Mesenchymal stem cell (in vitro differentiated cells and primary cell): ENCODE measurements around the gene ZDHHC13.

Experiments used
- DNase-seq: peaks from one replicate; pipeline ENCODE4 v3.0.0-alpha.2; 2013
- H2AFZ ChIP-seq: one replicate; pipeline ENCODE4 v1.6.1; 2013; ENCODE audit warnings: low read depth, mild to moderate bottlenecking, control low read depth, inconsistent platforms, low read length, moderate library complexity
- H2AK5ac ChIP-seq: 2 replicates; pipeline ENCODE4 v1.6.1; 2013; ENCODE audit warnings: low read length, moderate library complexity, mild to moderate bottlenecking, inconsistent platforms; ENCODE audit not compliant: severe bottlenecking
- H2BK120ac ChIP-seq: one replicate; pipeline ENCODE4 v1.6.1; 2013; ENCODE audit warnings: low read depth, mild to moderate bottlenecking, inconsistent platforms, low read length, moderate library complexity
- H2BK12ac ChIP-seq, 2 experiments: one replicate each; pipeline ENCODE4 v1.6.1; 2013; ENCODE audit warnings: inconsistent platforms in 2 of 2, low read length in 2 of 2, mild to moderate bottlenecking in 2 of 2, moderate library complexity in 2 of 2, control low read depth in 1 of 2
- H2BK15ac ChIP-seq: one replicate; pipeline ENCODE4 v1.6.1; 2013; ENCODE audit warnings: mild to moderate bottlenecking, low read depth, inconsistent platforms; ENCODE audit not compliant: poor library complexity, severe bottlenecking
- H2BK5ac ChIP-seq: 2 replicates; pipeline ENCODE4 v1.6.1; 2013; ENCODE audit warnings: low read depth, mild to moderate bottlenecking, low read length, control low read depth, inconsistent platforms; ENCODE audit not compliant: poor library complexity, severe bottlenecking
- H3K14ac ChIP-seq, 2 experiments: one replicate each; pipeline ENCODE4 v1.6.1; 2013; ENCODE audit warnings: inconsistent platforms in 2 of 2, low read length in 2 of 2, control low read depth in 1 of 2, mild to moderate bottlenecking in 1 of 2, moderate library complexity in 1 of 2
- H3K18ac ChIP-seq, 2 experiments: one replicate each; pipeline ENCODE4 v1.6.1; 2013; ENCODE audit warnings: inconsistent platforms in 2 of 2, low read length in 2 of 2, control low read depth in 1 of 2, low read depth in 1 of 2, mild to moderate bottlenecking in 1 of 2
- H3K23ac ChIP-seq, 2 experiments: one replicate each; pipeline ENCODE4 v1.6.1; 2013; ENCODE audit warnings: inconsistent platforms in 2 of 2, low read length in 2 of 2, mild to moderate bottlenecking in 2 of 2, moderate library complexity in 2 of 2, control low read depth in 1 of 2
- H3K27ac ChIP-seq: 2 replicates; pipeline ENCODE4 v1.5.1; 2013; ENCODE audit warnings: mild to moderate bottlenecking, moderate library complexity, low read length, control low read depth, inconsistent platforms; ENCODE audit not compliant: poor library complexity, severe bottlenecking
- H3K27me3 ChIP-seq, 2 experiments: 2 replicates each; pipeline versions ENCODE4 v1.6.1 to v1.7.0; 2013; ENCODE audit warnings: low read length in 2 of 2, mild to moderate bottlenecking in 2 of 2, moderate library complexity in 2 of 2, control low read depth in 1 of 2, inconsistent platforms in 1 of 2; ENCODE audit not compliant: control insufficient read depth in 1 of 2, insufficient read depth in 1 of 2
- H3K36me3 ChIP-seq, 2 experiments: 2 replicates each; pipeline versions ENCODE4 v1.6.1 to v1.7.0; 2013; ENCODE audit warnings: low read length in 2 of 2, control low read depth in 1 of 2, inconsistent platforms in 1 of 2, low read depth in 1 of 2, mild to moderate bottlenecking in 1 of 2; ENCODE audit not compliant: insufficient read depth in 2 of 2, control insufficient read depth in 1 of 2
- H3K4ac ChIP-seq, 2 experiments: one replicate each; pipeline ENCODE4 v1.6.1; 2013; ENCODE audit warnings: inconsistent platforms in 2 of 2, low read length in 2 of 2, mild to moderate bottlenecking in 2 of 2, moderate library complexity in 2 of 2, control low read depth in 1 of 2, low read depth in 1 of 2
- H3K4me1 ChIP-seq: 2 replicates; pipeline ENCODE4 v1.6.1; 2013; ENCODE audit warnings: low read depth, low read length, control low read depth; ENCODE audit not compliant: control insufficient read depth, insufficient read depth
- H3K4me2 ChIP-seq: 2 replicates; pipeline ENCODE4 v1.6.1; 2013; ENCODE audit warnings: low read length, mild to moderate bottlenecking, inconsistent platforms; ENCODE audit not compliant: poor library complexity, severe bottlenecking
- H3K4me3 ChIP-seq, 2 experiments: 2 replicates each; pipeline versions ENCODE4 v1.5.1 to v1.7.0; 2013; ENCODE audit warnings: low read length in 2 of 2, mild to moderate bottlenecking in 2 of 2, control low read depth in 1 of 2, low read depth in 1 of 2; ENCODE audit not compliant: insufficient read depth in 1 of 2
- H3K79me1 ChIP-seq: replicated peaks from 2 replicates; pipeline ENCODE4 v1.6.1; 2013; ENCODE audit warnings: mild to moderate bottlenecking, control low read depth, low read length, inconsistent platforms; ENCODE audit not compliant: poor library complexity, severe bottlenecking
- H3K9ac ChIP-seq: 2 replicates; pipeline ENCODE4 v1.7.0; 2013; ENCODE audit warnings: mild to moderate bottlenecking, low read length, moderate library complexity
- H3K9me3 ChIP-seq: 2 replicates; pipeline ENCODE4 v1.7.0; 2013; ENCODE audit warnings: mild to moderate bottlenecking, low read length; ENCODE audit not compliant: control insufficient read depth
- H4K8ac ChIP-seq: one replicate; pipeline ENCODE4 v1.6.1; 2013; ENCODE audit warnings: inconsistent platforms, mild to moderate bottlenecking, low read length, moderate library complexity
- H4K91ac ChIP-seq: one replicate; pipeline ENCODE4 v1.6.1; 2013; ENCODE audit warnings: mild to moderate bottlenecking, low read length, inconsistent platforms
- WGBS: methylation state at CpG from one replicate; pipeline ENCODE4 v1.1.7; 2013; ENCODE audit warnings: mixed read lengths; 5-methylcytosine and 5-hydroxymethylcytosine counted together

ZDHHC13 gene

GRCh38 chr11:19079643-19080440, 37.1 kb upstream of the ZDHHC13 start:
- 24% methylated on average over 6 of the region's 6 CpGs for WGBS

GRCh38 chr11:19080579-19080993, 36.4 kb upstream of the ZDHHC13 start:
- peak; percentile 85 for DNase-seq
- no peaks in the 10 kb centered on the region for H3K79me1 ChIP-seq
- no peak overlapping the region for H3K14ac ChIP-seq
- H2BK15ac ChIP-seq: no peak overlapping the region
- H3K4ac ChIP-seq: no peak overlapping the region
- no peak overlapping the region for H4K8ac ChIP-seq
- no peak overlapping the region for H3K4me2 ChIP-seq
- no peak overlapping the region for H3K27ac ChIP-seq
- H3K9me3 ChIP-seq: no peaks in the 10 kb centered on the region
- peak overlapping the region in 1 of 2 experiments; percentile 42 for H3K18ac ChIP-seq
- WGBS: 70% methylated on average over 4 of the region's 6 CpGs
- H2BK120ac ChIP-seq: no peak overlapping the region
- H3K4me3 ChIP-seq: no peak overlapping the region
- peaks cover 13 to 61% of the 10 kb centered on the region in 2 experiments for H3K27me3 ChIP-seq
- no peak overlapping the region for H4K91ac ChIP-seq
- H2AK5ac ChIP-seq: no peak overlapping the region
- no peak overlapping the region for H2BK5ac ChIP-seq
- H3K9ac ChIP-seq: no peak overlapping the region
- no peak overlapping the region for H2AFZ ChIP-seq
- H2BK12ac ChIP-seq: peak overlapping the region in 1 of 2 experiments; percentile 61
- H3K23ac ChIP-seq: no peak overlapping the region
- H3K36me3 ChIP-seq: no peaks in the 10 kb centered on the region
- H3K4me1 ChIP-seq: no peaks in the 10 kb centered on the region

More at GRCh38 chr11:19079643-19080440, 37.1 kb upstream of the ZDHHC13 start:
- Histone ChIP-seq H3K79me1 (no peaks in the 10 kb centered on the region), H3K27ac (no peak overlapping the region), H2BK15ac (peak overlapping the region; percentile 78), H4K91ac (peak overlapping the region; percentile 12), H2BK5ac (no peak overlapping the region), H2BK12ac (no peak overlapping the region), H3K9ac (peak overlapping the region; percentile 40), H3K27me3 (peaks cover 18 to 67% of the 10 kb centered on the region in 2 experiments), H3K9me3 (no peaks in the 10 kb centered on the region), H3K4me1 (no peaks in the 10 kb centered on the region), H3K4ac (no peak overlapping the region), H3K4me2 (no peak overlapping the region), H2AK5ac (no peak overlapping the region), H2BK120ac (no peak overlapping the region), H4K8ac (no peak overlapping the region), H3K23ac (no peak overlapping the region), H3K14ac (no peak overlapping the region), H3K36me3 (no peaks in the 10 kb centered on the region), H2AFZ (no peak overlapping the region), H3K4me3 (no peak overlapping the region), H3K18ac (no peak overlapping the region)
- DNase-seq: peak; percentile 91

- H3K9ac ChIP-seq: no peak overlapping the region
- H3K4ac ChIP-seq: no peak overlapping the region
- peaks cover 0 to 41% of the 10 kb centered on the region in 2 experiments for H3K27me3 ChIP-seq
- H3K14ac ChIP-seq: no peak overlapping the region
- H3K4me2 ChIP-seq: no peak overlapping the region
- H2BK120ac ChIP-seq: no peak overlapping the region
- H2BK5ac ChIP-seq: no peak overlapping the region
- no peak for DNase-seq
- H3K9me3 ChIP-seq: no peaks in the 10 kb centered on the region
- no peak overlapping the region for H3K23ac ChIP-seq
- H4K8ac ChIP-seq: no peak overlapping the region
- no peak overlapping the region for H2BK12ac ChIP-seq
- 89% methylated on average over 1 of the region's 1 CpG for WGBS
- H3K36me3 ChIP-seq: no peaks in the 10 kb centered on the region
- H3K18ac ChIP-seq: no peak overlapping the region
- no peak overlapping the region for H2AK5ac ChIP-seq
- no peak overlapping the region for H2AFZ ChIP-seq
- peaks cover 2% of the 10 kb centered on the region for H3K4me1 ChIP-seq
- H2BK15ac ChIP-seq: no peak overlapping the region
- no peak overlapping the region for H4K91ac ChIP-seq
- no peaks in the 10 kb centered on the region for H3K79me1 ChIP-seq
- no peak overlapping the region for H3K27ac ChIP-seq
- no peak overlapping the region for H3K4me3 ChIP-seq
Observed at GRCh38 chr11:19083166-19083565, 33.8 kb upstream of the ZDHHC13 start.

- no peak overlapping the region for H4K8ac ChIP-seq
- H3K4me2 ChIP-seq: no peak overlapping the region
- no peak overlapping the region for H4K91ac ChIP-seq
- no peak overlapping the region for H3K9ac ChIP-seq
- DNase-seq: no peak
- peaks cover 2% of the 10 kb centered on the region for H3K4me1 ChIP-seq
- no peaks in the 10 kb centered on the region for H3K9me3 ChIP-seq
- no peak overlapping the region for H2BK12ac ChIP-seq
- H3K23ac ChIP-seq: no peak overlapping the region
- no peak overlapping the region for H2BK15ac ChIP-seq
- no peak overlapping the region for H3K4me3 ChIP-seq
- no peaks in the 10 kb centered on the region for H3K36me3 ChIP-seq
- H3K14ac ChIP-seq: no peak overlapping the region
- H3K27me3 ChIP-seq: peaks cover 6 to 27% of the 10 kb centered on the region in 2 experiments
- 76% methylated on average over 4 of the region's 5 CpGs for WGBS
- H3K4ac ChIP-seq: no peak overlapping the region
- no peak overlapping the region for H2AFZ ChIP-seq
- no peak overlapping the region for H3K27ac ChIP-seq
- no peak overlapping the region for H2AK5ac ChIP-seq
- no peak overlapping the region for H3K18ac ChIP-seq
- no peaks in the 10 kb centered on the region for H3K79me1 ChIP-seq
- no peak overlapping the region for H2BK120ac ChIP-seq
- H2BK5ac ChIP-seq: no peak overlapping the region
Observed at GRCh38 chr11:19084661-19085315, 32.2 kb upstream of the ZDHHC13 start.
